Activated CD8-positive, alpha-beta memory T cell treated with anti-CD3 and anti-CD28 coated beads for 24 hours (primary cell): ENCODE measurements around the gene FOXP1.

Source experiments
- DNase-seq: peaks from one replicate; pipeline ENCODE4 v3.0.0-alpha.2; 2020

Gene FOXP1

GRCh38 chr3:71247221-71247957 lies 336.1 kb downstream of the FOXP1 start:
- peak; percentile 53 for DNase-seq

GRCh38 chr3:71245971-71246880 lies 337.3 kb downstream of the FOXP1 start:
- DNase-seq = peak; percentile 68

GRCh38 chr3:71244826-71245488 lies 338.6 kb downstream of the FOXP1 start:
- DNase-seq = peak; percentile 42

GRCh38 chr3:71244153-71244825 lies 339.2 kb downstream of the FOXP1 start:
- DNase-seq = peak; percentile 33

GRCh38 chr3:71243229-71243628 lies 340.3 kb downstream of the FOXP1 start:
- peak; percentile 47 for DNase-seq

- peak; percentile 19 for DNase-seq
Measured at GRCh38 chr3:71241981-71242560, 341.5 kb downstream of the FOXP1 start.

- DNase-seq = peak; percentile 5
Measured at GRCh38 chr3:71241246-71241901, 342.2 kb downstream of the FOXP1 start.

DNA sequence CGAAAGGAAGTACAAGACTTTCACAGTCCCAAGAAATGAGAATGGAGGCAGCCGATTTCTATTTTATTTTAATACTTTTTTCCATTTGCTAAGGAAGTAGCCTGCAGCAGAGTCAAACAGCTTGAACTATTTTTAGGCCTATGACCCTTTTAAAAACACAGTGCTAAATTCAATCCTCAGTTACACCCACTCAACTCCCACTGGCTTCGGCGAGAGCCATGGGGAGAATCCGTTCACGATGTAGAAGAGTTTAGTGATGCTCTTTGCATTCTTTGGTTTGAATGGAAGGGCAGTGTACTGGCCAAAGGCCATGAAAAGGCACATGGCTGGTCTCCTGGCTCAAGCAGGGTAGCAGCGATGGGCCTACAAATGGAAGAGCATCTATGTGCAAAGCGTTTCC lies 343.5 kb downstream of the FOXP1 start:
- peak; percentile 52 for DNase-seq

GRCh38 chr3:71238355-71238757 lies 345.2 kb downstream of the FOXP1 start:
- peak; percentile 53 for DNase-seq

- no peak for DNase-seq
Measured at GRCh38 chr3:71237672-71238071, 345.9 kb downstream of the FOXP1 start.

DNA sequence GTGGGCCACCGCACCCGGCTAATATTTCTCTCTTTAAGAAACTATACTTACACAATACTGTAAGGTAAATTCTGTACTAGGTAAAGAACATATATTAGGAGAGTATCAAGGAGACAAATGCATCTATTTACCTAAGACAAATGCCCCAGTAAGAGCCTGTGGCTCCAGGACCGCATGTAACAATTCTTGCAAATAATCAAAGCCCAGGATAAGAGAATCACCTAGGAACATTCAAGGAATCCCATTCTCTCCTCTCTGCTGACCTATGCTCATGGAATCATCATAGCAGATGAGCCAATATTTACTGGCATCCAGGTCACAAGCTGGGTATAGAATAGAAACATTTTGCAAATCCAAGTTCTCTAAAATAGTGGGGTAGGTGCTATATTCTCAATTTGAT lies 347.7 kb downstream of the FOXP1 start:
- no peak for DNase-seq

GRCh38 chr3:71232895-71233294 lies 350.6 kb downstream of the FOXP1 start:
- no peak for DNase-seq

DNA sequence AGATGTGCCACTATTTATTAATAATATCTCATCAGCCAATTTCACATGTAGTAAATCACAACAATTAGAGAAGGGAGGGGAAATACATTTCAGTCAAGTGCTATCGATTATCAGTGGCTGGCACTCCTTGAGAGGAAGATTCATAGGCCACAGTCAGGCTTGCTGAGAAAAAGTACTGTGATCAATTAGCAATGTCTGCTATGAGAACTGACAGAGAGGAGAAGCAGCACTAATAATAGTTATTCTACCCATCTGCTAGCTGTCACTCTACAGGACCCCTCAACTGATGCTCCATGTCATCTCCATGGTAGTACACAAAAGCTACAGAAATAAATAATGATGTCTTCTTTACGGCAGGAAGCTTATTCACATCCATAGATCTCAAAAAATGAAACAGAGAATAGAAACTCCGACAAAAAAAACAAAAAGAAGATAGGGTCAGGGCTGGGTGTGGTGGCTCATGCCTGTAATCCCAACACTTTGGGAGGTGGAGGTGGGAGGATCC lies 351.3 kb downstream of the FOXP1 start:
- no peak for DNase-seq

DNA sequence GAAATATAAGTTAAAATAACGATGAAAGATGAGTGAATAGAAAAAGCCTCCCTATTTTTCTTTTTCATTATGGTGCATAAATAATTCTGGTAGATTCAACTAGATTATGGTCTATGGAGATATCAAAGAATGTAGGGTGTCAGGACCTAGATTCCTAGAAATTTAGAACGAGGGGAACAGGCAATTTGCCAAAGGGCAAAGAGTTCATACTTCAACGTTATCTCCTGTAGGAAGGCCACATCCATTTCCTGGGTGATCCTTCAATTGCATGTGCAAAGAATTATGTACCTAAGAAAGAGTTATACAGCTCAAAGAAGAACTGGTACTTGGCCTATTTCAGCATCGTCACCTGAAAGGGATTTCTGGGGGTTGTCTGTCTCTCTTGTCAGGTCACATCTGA lies 351.8 kb downstream of the FOXP1 start:
- no peak for DNase-seq

GRCh38 chr3:71229905-71230657 lies 353.4 kb downstream of the FOXP1 start:
- no peak for DNase-seq

DNA sequence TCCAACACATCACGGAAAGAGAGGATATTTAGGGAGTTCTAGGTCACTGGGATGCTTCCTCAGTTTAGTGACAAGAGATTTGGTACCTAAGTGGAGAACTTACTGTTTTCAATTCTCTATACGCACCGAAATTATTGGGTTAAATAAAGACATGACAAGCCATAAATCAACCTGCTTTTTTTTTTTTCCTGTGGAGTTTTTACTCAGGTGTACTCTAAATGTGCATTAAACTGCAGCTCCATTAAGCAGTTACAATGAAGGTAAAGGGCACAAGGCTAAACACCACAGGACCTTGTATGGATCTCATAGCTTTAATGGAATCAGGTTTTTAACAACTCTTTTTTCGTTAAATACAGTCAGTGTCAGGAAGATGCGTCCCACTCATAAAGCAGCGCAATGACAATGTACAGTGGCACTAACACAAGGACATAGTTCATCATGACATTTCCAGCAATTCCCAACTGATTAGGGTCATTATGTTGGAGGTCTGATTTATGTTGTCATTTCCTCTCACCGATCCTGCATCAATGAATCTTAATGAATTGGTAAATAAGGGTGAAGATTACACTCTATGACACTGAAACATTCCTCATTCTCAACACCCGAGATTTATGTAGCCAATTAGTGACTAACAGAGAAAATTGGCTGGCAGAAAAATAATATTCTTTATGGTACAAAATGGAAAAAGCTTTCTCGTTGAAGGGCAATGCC lies 355.2 kb downstream of the FOXP1 start:
- DNase-seq = no peak

DNA sequence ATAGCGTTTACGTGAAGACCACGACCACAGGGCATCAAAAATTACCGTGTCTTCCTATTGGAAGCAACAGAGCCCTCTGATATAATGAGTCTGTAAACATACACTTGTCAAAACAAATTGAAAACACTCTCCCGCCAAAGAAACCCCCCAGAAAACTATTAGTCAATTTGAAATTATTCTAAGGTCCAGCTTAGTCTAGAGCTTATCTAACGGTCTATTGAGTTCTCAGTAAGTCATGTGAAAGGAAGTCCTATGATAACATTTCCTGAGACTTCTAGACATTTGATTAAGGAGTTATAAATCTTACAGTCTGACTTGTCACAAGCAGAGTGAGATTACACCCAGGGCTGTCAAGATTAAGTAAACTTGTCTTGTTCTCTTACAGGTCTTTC lies 356.3 kb downstream of the FOXP1 start:
- no peak for DNase-seq

DNA sequence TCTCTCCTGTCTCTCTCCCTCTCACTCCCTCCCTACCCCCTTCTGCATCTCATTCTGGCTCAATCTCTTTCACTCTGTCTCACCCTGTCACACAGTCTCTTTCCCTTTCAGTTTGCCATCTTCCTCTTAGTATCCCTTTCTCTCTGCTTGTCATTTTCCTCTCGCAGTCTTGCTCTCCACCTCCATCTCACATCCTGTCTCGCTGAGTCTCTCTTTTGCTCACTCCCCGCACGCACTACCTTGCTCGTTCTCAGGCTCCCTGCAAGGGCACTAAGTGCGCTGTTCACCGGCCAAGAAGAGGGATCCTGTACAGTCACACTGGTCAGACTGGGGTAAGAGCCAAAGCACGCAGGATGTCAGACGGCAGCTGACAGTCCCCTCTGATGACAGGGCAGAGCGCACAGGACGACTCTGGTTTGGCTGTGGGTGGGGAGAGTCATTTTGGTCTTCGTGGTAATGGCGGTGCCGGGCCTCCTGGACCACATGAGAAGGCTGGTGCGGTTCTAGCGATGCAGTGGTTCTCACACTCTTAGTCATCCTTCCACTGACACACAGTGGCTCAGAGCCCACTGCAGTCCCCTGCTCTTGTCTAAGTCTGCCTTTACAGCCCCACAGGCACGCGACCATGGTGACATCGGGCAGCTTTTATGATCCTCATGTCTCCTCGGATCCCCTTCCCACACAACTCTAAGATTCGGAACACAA lies 356.8 kb downstream of the FOXP1 start:
- DNase-seq = peak; percentile 94

GRCh38 chr3:71225951-71226564 lies 357.5 kb downstream of the FOXP1 start:
- DNase-seq = peak; percentile 84
